ENCODE measurements around the gene PRELP. TPM values are rescaled to one million over a fixed set of nuclear protein-coding genes. Genes with fewer than 3 reads are reported as not detected.

The PRELP gene
- total and polyA plus RNA-seq, 10 of the 15 experiments (the other 5 are each of a cell fraction or from before 2014, with no cell fraction given) = 0.03 to 0.05 TPM; not detected in 8

DNA sequence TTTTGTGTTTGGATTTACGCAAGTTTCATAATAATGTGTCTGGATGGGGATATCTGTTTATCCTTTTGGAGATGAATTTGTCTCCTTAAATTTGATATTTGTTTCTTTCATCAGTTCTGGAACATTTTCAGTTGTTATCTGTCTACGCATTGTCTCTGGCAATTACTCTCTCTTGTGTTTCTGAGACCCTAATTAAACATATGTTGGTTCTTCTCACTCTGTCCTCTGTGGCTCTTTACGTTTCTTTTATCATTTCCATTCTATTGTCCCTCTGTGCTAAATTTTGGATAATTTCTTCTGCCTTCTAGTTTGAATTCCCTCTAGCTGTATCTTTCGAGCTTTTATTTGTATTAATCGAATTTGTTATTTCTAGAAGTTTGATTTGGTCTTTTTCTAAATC lies 17.5 kb upstream of the PRELP start:
- no peak for FAIRE-seq
- RAD21 ChIA-PET (ENCODE audit: unreplicated experiment) = no interaction called here
- BruUV-seq (replicated peaks) = no TSS peak

More for the DNA sequence above, 17.5 kb upstream of the PRELP start:
- WGBS (ENCODE audit: insufficient coverage, insufficient replicate concordance, low lambda C conversion rate, missing lambda C conversion rate) = 37% methylated on average over 5 of the region's 5 CpGs
- SMC1A ChIA-PET (ENCODE audit: uncharacterized antibody, unreplicated experiment) = interaction anchor here (0.7 to 2.4 kb wide), 2 partner anchors 9 to 10 kb away, joined by 3 to 7 read pairs; no protein-coding TSS in a partner anchor
- Histone ChIP-seq H3K4me1 (ENCODE audit: control insufficient read depth, insufficient read depth, low read length) (peaks cover 3% of the 10 kb centered on the region; the same call in 1 of the 2 replicates), H3K27me3 (replicated peaks in 1 of 2; ENCODE audit: control insufficient read depth in 2 of 2, insufficient read depth in 2 of 2, low read length in 1 of 2) (no peaks in the 10 kb centered on the region), H3K4me2 (ENCODE audit: control insufficient read depth, insufficient read depth) (no peak overlapping the region), H3K79me2 (ENCODE audit: control insufficient read depth, insufficient read depth, low read length) (no peaks in the 10 kb centered on the region), H3K9me3 (replicated peaks; ENCODE audit: control insufficient read depth, insufficient read depth, low read length) (no peaks in the 10 kb centered on the region), H3K27ac (ENCODE audit: control insufficient read depth, insufficient read depth) (no peak overlapping the region), H4K20me1 (ENCODE audit: control insufficient read depth, insufficient read depth) (no peaks in the 10 kb centered on the region), H3K4me3 (no peak overlapping the region), H3K36me3 (ENCODE audit: control insufficient read depth in 2 of 2, insufficient read depth in 2 of 2, low read length in 1 of 2) (no peaks in the 10 kb centered on the region), H3K9ac (ENCODE audit: control insufficient read depth, insufficient read depth, low read length) (no peak overlapping the region), H2AFZ (ENCODE audit: control insufficient read depth, low read depth, low read length) (no peak overlapping the region)
- in situ Hi-C loops (cut with MboI) (no loop called here), intact Hi-C loops (cut with micrococcal nuclease; ENCODE audit: unreplicated experiment) (no loop called here)
- no peak for DNase-seq (ENCODE audit: low read depth, low spot score)
- no peak for ATAC-seq
- no peak for TF ChIP-seq NBN (IDR thresholded peaks at IDR 0.05)
- TF ChIP-seq ASH2L (IDR thresholded peaks at IDR 0.05; ENCODE audit: borderline replicate concordance, low read depth) = no peak
- TF ChIP-seq HDAC6 (IDR thresholded peaks at IDR 0.05; ENCODE audit: unreplicated experiment) = no peak
- TF ChIP-seq, protein P1, sequence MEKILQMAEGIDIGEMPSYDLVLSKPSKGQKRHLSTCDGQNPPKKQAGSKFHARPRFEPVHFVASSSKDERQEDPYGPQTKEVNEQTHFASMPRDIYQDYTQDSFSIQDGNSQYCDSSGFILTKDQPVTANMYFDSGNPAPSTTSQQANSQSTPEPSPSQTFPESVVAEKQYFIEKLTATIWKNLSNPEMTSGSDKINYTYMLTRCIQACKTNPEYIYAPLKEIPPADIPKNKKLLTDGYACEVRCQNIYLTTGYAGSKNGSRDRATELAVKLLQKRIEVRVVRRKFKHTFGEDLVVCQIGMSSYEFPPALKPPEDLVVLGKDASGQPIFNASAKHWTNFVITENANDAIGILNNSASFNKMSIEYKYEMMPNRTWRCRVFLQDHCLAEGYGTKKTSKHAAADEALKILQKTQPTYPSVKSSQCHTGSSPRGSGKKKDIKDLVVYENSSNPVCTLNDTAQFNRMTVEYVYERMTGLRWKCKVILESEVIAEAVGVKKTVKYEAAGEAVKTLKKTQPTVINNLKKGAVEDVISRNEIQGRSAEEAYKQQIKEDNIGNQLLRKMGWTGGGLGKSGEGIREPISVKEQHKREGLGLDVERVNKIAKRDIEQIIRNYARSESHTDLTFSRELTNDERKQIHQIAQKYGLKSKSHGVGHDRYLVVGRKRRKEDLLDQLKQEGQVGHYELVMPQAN (conservative IDR thresholded peaks at IDR 0.05) = no peak
- TF ChIP-seq POU2F2 (IDR thresholded peaks at IDR 0.05; ENCODE audit: borderline replicate concordance, low read depth, low read length) = no peak
- TF ChIP-seq, protein P2, sequence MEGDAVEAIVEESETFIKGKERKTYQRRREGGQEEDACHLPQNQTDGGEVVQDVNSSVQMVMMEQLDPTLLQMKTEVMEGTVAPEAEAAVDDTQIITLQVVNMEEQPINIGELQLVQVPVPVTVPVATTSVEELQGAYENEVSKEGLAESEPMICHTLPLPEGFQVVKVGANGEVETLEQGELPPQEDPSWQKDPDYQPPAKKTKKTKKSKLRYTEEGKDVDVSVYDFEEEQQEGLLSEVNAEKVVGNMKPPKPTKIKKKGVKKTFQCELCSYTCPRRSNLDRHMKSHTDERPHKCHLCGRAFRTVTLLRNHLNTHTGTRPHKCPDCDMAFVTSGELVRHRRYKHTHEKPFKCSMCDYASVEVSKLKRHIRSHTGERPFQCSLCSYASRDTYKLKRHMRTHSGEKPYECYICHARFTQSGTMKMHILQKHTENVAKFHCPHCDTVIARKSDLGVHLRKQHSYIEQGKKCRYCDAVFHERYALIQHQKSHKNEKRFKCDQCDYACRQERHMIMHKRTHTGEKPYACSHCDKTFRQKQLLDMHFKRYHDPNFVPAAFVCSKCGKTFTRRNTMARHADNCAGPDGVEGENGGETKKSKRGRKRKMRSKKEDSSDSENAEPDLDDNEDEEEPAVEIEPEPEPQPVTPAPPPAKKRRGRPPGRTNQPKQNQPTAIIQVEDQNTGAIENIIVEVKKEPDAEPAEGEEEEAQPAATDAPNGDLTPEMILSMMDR (IDR thresholded peaks at IDR 0.05 in 2 of 3, conservative IDR thresholded peaks at IDR 0.05 in 1 of 3; ENCODE audit: control insufficient read depth in 2 of 3, extremely low read depth in 1 of 3, insufficient read depth in 1 of 3, low read depth in 3 of 3, low read length in 3 of 3) = no peak
- TF ChIP-seq KLF5 (IDR thresholded peaks at IDR 0.05; ENCODE audit: partially characterized antibody) = no peak
- no peak for TF ChIP-seq WRNIP1 (IDR thresholded peaks at IDR 0.05; ENCODE audit: borderline replicate concordance, low read depth, low read length)
- TF ChIP-seq, protein P3, sequence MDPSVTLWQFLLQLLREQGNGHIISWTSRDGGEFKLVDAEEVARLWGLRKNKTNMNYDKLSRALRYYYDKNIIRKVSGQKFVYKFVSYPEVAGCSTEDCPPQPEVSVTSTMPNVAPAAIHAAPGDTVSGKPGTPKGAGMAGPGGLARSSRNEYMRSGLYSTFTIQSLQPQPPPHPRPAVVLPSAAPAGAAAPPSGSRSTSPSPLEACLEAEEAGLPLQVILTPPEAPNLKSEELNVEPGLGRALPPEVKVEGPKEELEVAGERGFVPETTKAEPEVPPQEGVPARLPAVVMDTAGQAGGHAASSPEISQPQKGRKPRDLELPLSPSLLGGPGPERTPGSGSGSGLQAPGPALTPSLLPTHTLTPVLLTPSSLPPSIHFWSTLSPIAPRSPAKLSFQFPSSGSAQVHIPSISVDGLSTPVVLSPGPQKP (IDR thresholded peaks at IDR 0.05; ENCODE audit: low read depth, low read length) = no peak
- TF ChIP-seq MEF2A (IDR thresholded peaks at IDR 0.05; ENCODE audit: insufficient read depth, low read depth, low read length) = no peak
- no peak for TF ChIP-seq SMAD5 (IDR thresholded peaks at IDR 0.05; ENCODE audit: low read depth)
- TF ChIP-seq, protein P4, sequence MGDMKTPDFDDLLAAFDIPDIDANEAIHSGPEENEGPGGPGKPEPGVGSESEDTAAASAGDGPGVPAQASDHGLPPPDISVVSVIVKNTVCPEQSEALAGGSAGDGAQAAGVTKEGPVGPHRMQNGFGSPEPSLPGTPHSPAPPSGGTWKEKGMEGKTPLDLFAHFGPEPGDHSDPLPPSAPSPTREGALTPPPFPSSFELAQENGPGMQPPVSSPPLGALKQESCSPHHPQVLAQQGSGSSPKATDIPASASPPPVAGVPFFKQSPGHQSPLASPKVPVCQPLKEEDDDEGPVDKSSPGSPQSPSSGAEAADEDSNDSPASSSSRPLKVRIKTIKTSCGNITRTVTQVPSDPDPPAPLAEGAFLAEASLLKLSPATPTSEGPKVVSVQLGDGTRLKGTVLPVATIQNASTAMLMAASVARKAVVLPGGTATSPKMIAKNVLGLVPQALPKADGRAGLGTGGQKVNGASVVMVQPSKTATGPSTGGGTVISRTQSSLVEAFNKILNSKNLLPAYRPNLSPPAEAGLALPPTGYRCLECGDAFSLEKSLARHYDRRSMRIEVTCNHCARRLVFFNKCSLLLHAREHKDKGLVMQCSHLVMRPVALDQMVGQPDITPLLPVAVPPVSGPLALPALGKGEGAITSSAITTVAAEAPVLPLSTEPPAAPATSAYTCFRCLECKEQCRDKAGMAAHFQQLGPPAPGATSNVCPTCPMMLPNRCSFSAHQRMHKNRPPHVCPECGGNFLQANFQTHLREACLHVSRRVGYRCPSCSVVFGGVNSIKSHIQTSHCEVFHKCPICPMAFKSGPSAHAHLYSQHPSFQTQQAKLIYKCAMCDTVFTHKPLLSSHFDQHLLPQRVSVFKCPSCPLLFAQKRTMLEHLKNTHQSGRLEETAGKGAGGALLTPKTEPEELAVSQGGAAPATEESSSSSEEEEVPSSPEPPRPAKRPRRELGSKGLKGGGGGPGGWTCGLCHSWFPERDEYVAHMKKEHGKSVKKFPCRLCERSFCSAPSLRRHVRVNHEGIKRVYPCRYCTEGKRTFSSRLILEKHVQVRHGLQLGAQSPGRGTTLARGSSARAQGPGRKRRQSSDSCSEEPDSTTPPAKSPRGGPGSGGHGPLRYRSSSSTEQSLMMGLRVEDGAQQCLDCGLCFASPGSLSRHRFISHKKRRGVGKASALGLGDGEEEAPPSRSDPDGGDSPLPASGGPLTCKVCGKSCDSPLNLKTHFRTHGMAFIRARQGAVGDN (IDR thresholded peaks at IDR 0.05) = no peak
- TF ChIP-seq, protein P5, sequence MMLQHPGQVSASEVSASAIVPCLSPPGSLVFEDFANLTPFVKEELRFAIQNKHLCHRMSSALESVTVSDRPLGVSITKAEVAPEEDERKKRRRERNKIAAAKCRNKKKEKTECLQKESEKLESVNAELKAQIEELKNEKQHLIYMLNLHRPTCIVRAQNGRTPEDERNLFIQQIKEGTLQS (IDR thresholded peaks at IDR 0.05; ENCODE audit: borderline replicate concordance, extremely low read depth, low read depth, low read length) = no peak
- CTCF ChIA-PET = interaction anchor here (1.9 kb wide), 1 partner anchor 30 kb away, joined by 5 read pairs; no protein-coding TSS in a partner anchor
- POLR2A ChIA-PET = interaction anchor here (1.4 kb wide), 1 partner anchor 19 kb away, joined by 3 read pairs; no protein-coding TSS in a partner anchor

All from GM12878 (cell line).